Right atrium auricular region (tissue), 2 donors: ENCODE measurements around the gene C1QTNF3. TPM values are rescaled to one million over a fixed set of nuclear protein-coding genes. Genes with fewer than 3 reads are reported as not detected.
"Not testable (repeated sequence)": the region's sequence is repeated elsewhere in the genome, so short reads cannot be mapped to it uniquely, and the experiment has no call there.

Source experiments
- DNase-seq: peaks from one replicate; pipeline ENCODE4 v3.0.0-alpha.2; 2019; ENCODE audit warnings: low spot score
- H3K27ac ChIP-seq, 2 donors: fragments of 200-600 bp; sonication (generic); 1 replicate in 1 of 2; 2 replicates in 1 of 2; pipeline ENCODE4 v1.5.1; 2016 to 2019
- H3K27me3 ChIP-seq, 2 donors: fragments of 200-600 bp; sonication (generic); one replicate each; pipeline versions ENCODE4 v1.5.1 to v1.6.0; 2017 to 2019
- H3K36me3 ChIP-seq: fragments of 200-600 bp; sonication (generic); one replicate; pipeline ENCODE4 v1.5.1; 2016
- H3K4me1 ChIP-seq, 2 donors: fragments of 200-600 bp; sonication (generic); one replicate each; pipeline versions ENCODE4 v1.5.1 to v1.6.0; 2017 to 2019
- H3K4me3 ChIP-seq, 2 donors: fragments of 200-600 bp; sonication (generic); 1 replicate in 1 of 2; 2 replicates in 1 of 2; pipeline ENCODE4 v1.5.1; 2017 to 2019; ENCODE audit warnings: mild to moderate bottlenecking in 1 of 2, moderate library complexity in 1 of 2
- H3K9me3 ChIP-seq, 2 donors: fragments of 200-600 bp; sonication (generic); one replicate each; pipeline ENCODE4 v1.5.1; 2019
- total RNA-seq, 2 donors: library from RNA; depleted of rRNA; stranded (reverse); fragments of >200 nt; gene quantifications; one replicate each; pipeline ENCODE4 v1.1.0, GENCODE V29; 2016
- TF ChIP-seq, protein P1 (sequence below), 2 donors: fragments of 200-600 bp; sonication (generic); IDR thresholded peaks; one replicate each; pipeline ENCODE4 v1.5.1; 2019; ENCODE audit warnings: antibody characterized with exemption in 2 of 2

Gene C1QTNF3
- total RNA-seq, 2 donors from 2014 or later: 1.2 to 2.0 TPM

DNA sequence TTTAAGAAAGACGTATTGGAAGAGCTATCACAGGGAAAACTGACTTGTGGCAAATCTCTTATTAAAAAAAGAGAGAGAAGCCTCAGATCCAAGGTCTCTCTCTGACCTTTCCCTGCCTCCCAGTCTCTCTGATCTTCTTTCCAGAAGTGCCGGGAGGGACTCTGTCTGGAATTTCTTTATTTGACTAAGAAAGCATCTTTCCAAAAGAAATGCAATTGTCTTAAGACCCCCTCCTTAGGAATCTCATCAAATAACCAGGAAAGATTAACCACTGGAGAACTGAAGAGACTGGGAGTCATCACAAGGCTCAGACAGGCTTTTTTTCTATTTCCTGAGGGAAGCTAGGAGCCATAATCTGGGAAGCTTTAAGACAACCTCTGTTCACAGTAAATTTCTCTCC is 4.6 kb downstream of the C1QTNF3 start:
- DNase-seq: no peak
- no peaks in the 10 kb centered on the region for H3K36me3 ChIP-seq
- H3K27me3 ChIP-seq: no peaks in the 10 kb centered on the region
- H3K4me1 ChIP-seq: peaks cover 0 to 22% of the 10 kb centered on the region in 2 donors
- TF ChIP-seq, protein P1, sequence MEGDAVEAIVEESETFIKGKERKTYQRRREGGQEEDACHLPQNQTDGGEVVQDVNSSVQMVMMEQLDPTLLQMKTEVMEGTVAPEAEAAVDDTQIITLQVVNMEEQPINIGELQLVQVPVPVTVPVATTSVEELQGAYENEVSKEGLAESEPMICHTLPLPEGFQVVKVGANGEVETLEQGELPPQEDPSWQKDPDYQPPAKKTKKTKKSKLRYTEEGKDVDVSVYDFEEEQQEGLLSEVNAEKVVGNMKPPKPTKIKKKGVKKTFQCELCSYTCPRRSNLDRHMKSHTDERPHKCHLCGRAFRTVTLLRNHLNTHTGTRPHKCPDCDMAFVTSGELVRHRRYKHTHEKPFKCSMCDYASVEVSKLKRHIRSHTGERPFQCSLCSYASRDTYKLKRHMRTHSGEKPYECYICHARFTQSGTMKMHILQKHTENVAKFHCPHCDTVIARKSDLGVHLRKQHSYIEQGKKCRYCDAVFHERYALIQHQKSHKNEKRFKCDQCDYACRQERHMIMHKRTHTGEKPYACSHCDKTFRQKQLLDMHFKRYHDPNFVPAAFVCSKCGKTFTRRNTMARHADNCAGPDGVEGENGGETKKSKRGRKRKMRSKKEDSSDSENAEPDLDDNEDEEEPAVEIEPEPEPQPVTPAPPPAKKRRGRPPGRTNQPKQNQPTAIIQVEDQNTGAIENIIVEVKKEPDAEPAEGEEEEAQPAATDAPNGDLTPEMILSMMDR (IDR thresholded peaks at IDR 0.05): no peak
- H3K9me3 ChIP-seq: no peaks in the 10 kb centered on the region
- H3K27ac ChIP-seq: no peak overlapping the region
- H3K4me3 ChIP-seq: no peak overlapping the region

- no peak for DNase-seq
- H3K9me3 ChIP-seq: no peaks in the 10 kb centered on the region
- H3K4me3 ChIP-seq: no peak overlapping the region
- peak overlapping the region in 1 of 2 donors; percentile 10 for H3K27ac ChIP-seq
- no peaks in the 10 kb centered on the region for H3K36me3 ChIP-seq
- TF ChIP-seq, protein P1 (IDR thresholded peaks at IDR 0.05): no peak
- H3K4me1 ChIP-seq: peaks cover 0 to 15% of the 10 kb centered on the region in 2 donors
- H3K27me3 ChIP-seq: no peaks in the 10 kb centered on the region
Measured at GRCh38 chr5:34037726-34038125, 5.3 kb downstream of the C1QTNF3 start.

GRCh38 chr5:34035756-34036155 is 7.3 kb downstream of the C1QTNF3 start:
- no peak overlapping the region for H3K27ac ChIP-seq
- H3K9me3 ChIP-seq: no peaks in the 10 kb centered on the region
- H3K27me3 ChIP-seq: no peaks in the 10 kb centered on the region
- DNase-seq: no peak
- H3K4me1 ChIP-seq: no peaks in the 10 kb centered on the region
- no peaks in the 10 kb centered on the region for H3K36me3 ChIP-seq
- H3K4me3 ChIP-seq: no peak overlapping the region
- TF ChIP-seq, protein P1 (IDR thresholded peaks at IDR 0.05): no peak

GRCh38 chr5:34034534-34035327 is 8.3 kb downstream of the C1QTNF3 start:
- no peak overlapping the region for H3K27ac ChIP-seq
- no peaks in the 10 kb centered on the region for H3K27me3 ChIP-seq
- H3K4me1 ChIP-seq: no peaks in the 10 kb centered on the region
- H3K9me3 ChIP-seq: no peaks in the 10 kb centered on the region
- no peak overlapping the region for H3K4me3 ChIP-seq
- H3K36me3 ChIP-seq: no peaks in the 10 kb centered on the region
- DNase-seq: no peak
- TF ChIP-seq, protein P1 (IDR thresholded peaks at IDR 0.05): no peak

- DNase-seq: no peak
- no peaks in the 10 kb centered on the region for H3K9me3 ChIP-seq
- TF ChIP-seq, protein P1 (IDR thresholded peaks at IDR 0.05): no peak
- no peaks in the 10 kb centered on the region for H3K27me3 ChIP-seq
- H3K4me1 ChIP-seq: no peaks in the 10 kb centered on the region
- no peak overlapping the region for H3K4me3 ChIP-seq
- no peaks in the 10 kb centered on the region for H3K36me3 ChIP-seq
- no peak overlapping the region for H3K27ac ChIP-seq
Measured at GRCh38 chr5:34031966-34032365, 11.0 kb downstream of the C1QTNF3 start.

DNA sequence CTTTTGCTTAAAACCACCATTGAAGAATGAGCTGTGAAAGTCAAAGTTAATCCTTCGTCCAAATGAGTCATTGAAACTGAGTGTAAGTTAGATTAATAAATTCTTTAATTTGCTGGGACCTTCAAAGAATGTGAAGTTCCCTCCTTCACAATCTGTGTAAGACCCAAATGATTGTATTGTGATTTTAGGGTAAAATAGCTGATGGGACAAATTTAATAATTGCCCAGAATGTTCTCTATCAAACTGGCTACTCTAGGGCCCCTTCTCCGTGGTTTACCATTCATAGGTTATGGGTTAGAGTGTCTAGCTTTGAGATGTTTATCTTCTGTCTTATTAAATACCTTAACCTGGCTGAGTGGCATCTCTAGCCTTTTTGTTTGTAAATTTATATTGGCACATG is 11.9 kb downstream of the C1QTNF3 start:
- Histone ChIP-seq H3K27me3 (no peaks in the 10 kb centered on the region), H3K9me3 (no peaks in the 10 kb centered on the region), H3K4me3 (no peak overlapping the region), H3K27ac (no peak overlapping the region), H3K4me1 (no peaks in the 10 kb centered on the region), H3K36me3 (no peaks in the 10 kb centered on the region)
- TF ChIP-seq, protein P1 (IDR thresholded peaks at IDR 0.05): no peak
- DNase-seq: no peak

- H3K4me1 ChIP-seq, H3K9me3 ChIP-seq, H3K27me3 ChIP-seq, H3K27ac ChIP-seq, H3K36me3 ChIP-seq, H3K4me3 ChIP-seq, DNase-seq: not testable (repeated sequence)
Measured at GRCh38 chr5:34030585-34030984, 12.4 kb downstream of the C1QTNF3 start.
